Measurements from ENCODE around the gene ZBTB20. TPM values are rescaled to one million over a fixed set of nuclear protein-coding genes. Genes with fewer than 3 reads are reported as not detected.

Gene ZBTB20
- total RNA-seq, 1 donor from 2014 or later = 11.2 TPM

- no peak for TF ChIP-seq CTCF (conservative IDR thresholded peaks at IDR 0.05; ENCODE audit: low read depth, low read length)
- H3K4me3 ChIP-seq (ENCODE audit: low read depth, low read length) = no peak overlapping the region
- no peak for DNase-seq (ENCODE audit: low read depth)
Observed at GRCh38 chr3:114848082-114848481, 299.0 kb downstream of the ZBTB20 start.

- TF ChIP-seq CTCF (conservative IDR thresholded peaks at IDR 0.05; ENCODE audit: low read depth, low read length) = no peak
- DNase-seq (ENCODE audit: low read depth) = no peak
Observed at GRCh38 chr3:114847564-114847963, 299.5 kb downstream of the ZBTB20 start.

GRCh38 chr3:114846779-114847178 lies 300.3 kb downstream of the ZBTB20 start:
- no peak for TF ChIP-seq CTCF (conservative IDR thresholded peaks at IDR 0.05; ENCODE audit: low read depth, low read length)
- no peak for DNase-seq (ENCODE audit: low read depth)

More at GRCh38 chr3:114847564-114847963, 299.5 kb downstream of the ZBTB20 start:
- no peak overlapping the region for H3K4me3 ChIP-seq (ENCODE audit: low read depth, low read length)

GRCh38 chr3:114846252-114846651 lies 300.8 kb downstream of the ZBTB20 start:
- H3K4me3 ChIP-seq (ENCODE audit: low read depth, low read length) = no peak overlapping the region
- no peak for DNase-seq (ENCODE audit: low read depth)
- no peak for TF ChIP-seq CTCF (conservative IDR thresholded peaks at IDR 0.05; ENCODE audit: low read depth, low read length)

More at GRCh38 chr3:114846779-114847178, 300.3 kb downstream of the ZBTB20 start:
- no peak overlapping the region for H3K4me3 ChIP-seq (ENCODE audit: low read depth, low read length)

- DNase-seq (ENCODE audit: low read depth) = no peak
- TF ChIP-seq CTCF (conservative IDR thresholded peaks at IDR 0.05; ENCODE audit: low read depth, low read length) = no peak
- H3K4me3 ChIP-seq (ENCODE audit: low read depth, low read length) = no peak overlapping the region
Observed at GRCh38 chr3:114841515-114841914, 305.6 kb downstream of the ZBTB20 start.

- DNase-seq (ENCODE audit: low read depth) = peak; percentile 45
- no peak for TF ChIP-seq CTCF (conservative IDR thresholded peaks at IDR 0.05; ENCODE audit: low read depth, low read length)
Observed at GRCh38 chr3:114839476-114839875, 307.6 kb downstream of the ZBTB20 start.

GRCh38 chr3:114838025-114838424 lies 309.1 kb downstream of the ZBTB20 start:
- no peak for DNase-seq (ENCODE audit: low read depth)
- TF ChIP-seq CTCF (conservative IDR thresholded peaks at IDR 0.05; ENCODE audit: low read depth, low read length) = no peak
- H3K4me3 ChIP-seq (ENCODE audit: low read depth, low read length) = no peak overlapping the region

More at GRCh38 chr3:114839476-114839875, 307.6 kb downstream of the ZBTB20 start:
- H3K4me3 ChIP-seq (ENCODE audit: low read depth, low read length) = no peak overlapping the region
